WI38 (cell line): ENCODE results near the gene LPAR3.

Experiments used
- H3K4me3 ChIP-seq: 2 replicates; pipeline ENCODE4 v1.5.1; 2011; ENCODE audit warnings: low read depth, mild to moderate bottlenecking, control low read depth, low read length
- TF ChIP-seq, protein P1 (sequence below): IDR thresholded peaks from 2 replicates; pipeline ENCODE4 v1.5.1; 2012; ENCODE audit warnings: low read depth, mild to moderate bottlenecking, control low read depth, low read length

The LPAR3 gene

DNA sequence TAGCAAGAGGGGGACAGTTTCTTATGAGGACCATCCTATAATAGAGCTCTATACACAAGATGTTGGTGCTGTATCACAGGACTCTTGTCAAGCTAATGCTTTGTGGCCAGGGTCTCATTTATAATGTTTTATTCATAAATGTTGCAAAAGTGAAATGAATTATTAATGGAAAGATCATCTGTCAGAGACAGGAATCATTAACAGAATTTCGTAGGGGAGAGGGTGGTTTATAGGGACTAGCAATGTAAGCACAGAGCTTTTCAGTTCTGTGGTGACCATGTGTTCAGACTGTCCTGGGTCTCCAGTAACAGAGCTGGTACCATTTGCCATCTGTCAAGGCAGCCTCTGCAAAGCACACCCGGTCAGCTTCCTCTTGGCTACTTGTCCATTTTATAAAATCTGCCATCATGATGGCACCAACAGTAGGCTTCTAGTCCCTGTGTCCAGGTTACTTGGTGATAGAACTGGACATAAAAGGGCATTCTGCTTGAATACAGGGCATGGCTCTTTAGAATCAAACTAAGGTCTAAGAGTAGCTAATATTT, 36.2 kb downstream of the LPAR3 start:
- no peak overlapping the region for H3K4me3 ChIP-seq
- TF ChIP-seq, protein P1, sequence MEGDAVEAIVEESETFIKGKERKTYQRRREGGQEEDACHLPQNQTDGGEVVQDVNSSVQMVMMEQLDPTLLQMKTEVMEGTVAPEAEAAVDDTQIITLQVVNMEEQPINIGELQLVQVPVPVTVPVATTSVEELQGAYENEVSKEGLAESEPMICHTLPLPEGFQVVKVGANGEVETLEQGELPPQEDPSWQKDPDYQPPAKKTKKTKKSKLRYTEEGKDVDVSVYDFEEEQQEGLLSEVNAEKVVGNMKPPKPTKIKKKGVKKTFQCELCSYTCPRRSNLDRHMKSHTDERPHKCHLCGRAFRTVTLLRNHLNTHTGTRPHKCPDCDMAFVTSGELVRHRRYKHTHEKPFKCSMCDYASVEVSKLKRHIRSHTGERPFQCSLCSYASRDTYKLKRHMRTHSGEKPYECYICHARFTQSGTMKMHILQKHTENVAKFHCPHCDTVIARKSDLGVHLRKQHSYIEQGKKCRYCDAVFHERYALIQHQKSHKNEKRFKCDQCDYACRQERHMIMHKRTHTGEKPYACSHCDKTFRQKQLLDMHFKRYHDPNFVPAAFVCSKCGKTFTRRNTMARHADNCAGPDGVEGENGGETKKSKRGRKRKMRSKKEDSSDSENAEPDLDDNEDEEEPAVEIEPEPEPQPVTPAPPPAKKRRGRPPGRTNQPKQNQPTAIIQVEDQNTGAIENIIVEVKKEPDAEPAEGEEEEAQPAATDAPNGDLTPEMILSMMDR = no peak

DNA sequence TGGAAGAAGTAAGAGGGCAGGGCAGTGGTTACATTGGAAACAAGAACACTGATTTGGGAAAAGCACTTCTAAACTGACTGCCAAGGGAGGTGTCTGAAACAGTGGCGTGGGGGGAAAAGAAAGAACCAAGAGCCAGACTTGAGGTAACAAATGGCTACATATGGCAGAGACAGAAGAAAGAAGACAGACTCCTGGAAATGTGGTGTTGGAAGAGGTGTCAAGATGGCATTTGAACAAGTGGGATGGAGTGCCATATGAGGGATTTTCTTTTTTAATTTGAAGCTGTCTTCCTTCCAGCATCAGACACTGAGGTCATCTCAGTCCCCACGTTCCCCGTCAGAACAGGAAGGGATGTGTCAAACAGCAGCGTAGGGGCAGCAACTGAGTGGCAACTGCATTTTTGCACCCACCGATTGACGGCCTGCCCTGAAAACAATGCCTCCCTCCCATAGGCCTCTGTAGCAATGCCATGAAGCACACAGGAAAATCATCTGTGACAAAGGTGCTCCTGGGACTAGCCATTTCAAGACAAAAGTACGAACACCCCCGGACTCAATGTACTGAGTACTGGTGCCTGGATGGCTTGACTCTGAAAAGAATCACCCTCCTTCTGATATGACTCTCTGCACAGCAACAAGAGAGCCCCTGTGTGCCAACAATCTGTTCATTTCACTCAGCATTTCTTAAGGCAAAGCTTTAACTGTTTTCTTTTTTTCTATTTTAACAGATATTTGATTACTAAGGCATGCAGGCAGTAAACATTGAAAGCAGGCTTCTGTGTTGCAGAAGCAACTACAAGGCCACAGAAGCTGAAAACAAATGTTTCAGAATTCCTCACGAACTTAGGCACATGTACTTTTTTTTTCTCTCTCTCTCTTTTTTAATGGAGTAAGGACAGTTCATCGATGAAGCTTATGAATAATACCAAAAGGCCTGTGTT, 37.0 kb downstream of the LPAR3 start:
- H3K4me3 ChIP-seq = no peak overlapping the region
- TF ChIP-seq, protein P1 = no peak

DNA sequence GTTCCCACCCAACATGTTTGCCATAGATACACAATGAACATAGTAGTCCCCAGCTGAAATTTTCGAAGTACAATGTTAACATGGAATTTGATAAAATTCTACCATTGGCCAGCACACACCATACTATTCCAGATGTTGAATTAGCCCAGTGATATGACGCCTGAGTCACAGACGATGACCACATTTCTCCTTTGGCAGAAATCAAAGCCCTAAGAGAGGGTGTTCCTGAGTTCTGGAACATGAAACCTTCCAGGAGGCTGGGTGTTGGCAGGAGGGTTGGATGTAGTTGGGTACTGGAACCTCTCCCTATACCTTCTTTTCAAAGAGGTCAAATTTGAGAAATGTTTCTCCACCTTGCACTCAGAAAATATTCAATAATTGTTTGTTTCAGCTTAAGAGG, 37.8 kb downstream of the LPAR3 start:
- H3K4me3 ChIP-seq = no peak overlapping the region
- TF ChIP-seq, protein P1 = no peak

DNA sequence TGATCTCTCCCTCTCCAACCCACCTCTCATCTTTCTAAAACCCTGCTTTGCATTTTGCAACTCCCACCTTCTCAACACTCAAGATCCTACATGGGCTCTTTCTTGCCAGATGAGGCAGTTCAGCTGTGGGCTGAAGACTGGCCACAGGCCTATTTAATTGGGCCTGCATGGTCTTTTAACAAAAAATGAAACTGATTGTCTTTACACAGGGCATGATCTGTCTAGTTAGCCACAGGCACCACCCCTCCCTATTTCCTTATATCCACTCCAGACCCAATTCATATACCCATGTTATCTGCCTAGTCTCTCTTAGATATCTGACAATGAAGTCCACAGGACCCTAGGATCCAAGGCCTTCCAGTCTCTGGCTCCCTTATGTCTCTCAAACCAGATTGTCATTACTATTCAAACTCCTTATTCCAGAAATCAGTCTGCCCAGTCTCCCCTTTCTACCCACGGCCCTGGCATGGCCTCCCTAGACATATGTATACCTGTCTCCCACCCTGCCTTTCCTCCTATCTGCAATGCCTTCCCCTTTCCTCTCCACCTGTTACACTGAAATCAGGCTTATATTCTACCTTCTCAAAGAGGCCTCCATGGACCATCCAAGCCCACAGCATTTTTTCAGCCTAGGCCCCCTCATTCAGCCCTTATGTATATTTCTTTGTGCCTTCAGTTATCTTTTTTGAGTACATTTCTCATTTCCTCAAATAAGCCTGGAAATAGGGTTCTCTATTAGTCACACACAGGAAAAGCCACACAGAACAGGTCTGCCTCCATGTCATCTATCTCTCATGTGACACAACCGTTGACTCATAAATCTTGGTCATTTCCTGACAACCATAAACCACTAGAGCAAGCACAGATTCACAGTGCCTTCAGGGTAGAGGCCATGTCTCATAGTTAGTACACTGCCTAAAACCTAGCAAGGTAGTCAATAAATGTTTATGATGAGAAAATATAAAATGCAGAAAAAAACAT, 39.0 kb downstream of the LPAR3 start:
- no peak overlapping the region for H3K4me3 ChIP-seq
- TF ChIP-seq, protein P1 = no peak

DNA sequence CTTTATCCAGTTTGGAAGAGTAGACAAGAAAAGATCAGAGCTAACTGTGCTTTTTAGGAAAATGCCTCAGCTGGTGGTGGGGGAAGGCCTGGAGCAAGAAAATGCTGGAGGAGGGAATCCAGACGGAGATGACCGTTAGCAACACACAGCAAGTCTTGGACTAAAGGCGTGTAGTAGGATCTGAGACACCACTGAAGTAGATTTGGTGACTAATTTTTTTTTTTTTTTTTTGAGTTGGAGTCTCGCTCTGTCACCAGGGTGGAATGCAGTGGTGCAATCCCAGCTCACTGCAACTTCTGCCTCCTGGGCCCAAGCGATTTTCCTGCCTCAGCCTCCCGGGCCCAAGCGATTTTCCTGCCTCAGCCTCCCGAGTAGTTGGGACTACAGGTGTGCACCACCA, 41.2 kb downstream of the LPAR3 start:
- H3K4me3 ChIP-seq = no peak overlapping the region
- TF ChIP-seq, protein P1 = no peak

DNA sequence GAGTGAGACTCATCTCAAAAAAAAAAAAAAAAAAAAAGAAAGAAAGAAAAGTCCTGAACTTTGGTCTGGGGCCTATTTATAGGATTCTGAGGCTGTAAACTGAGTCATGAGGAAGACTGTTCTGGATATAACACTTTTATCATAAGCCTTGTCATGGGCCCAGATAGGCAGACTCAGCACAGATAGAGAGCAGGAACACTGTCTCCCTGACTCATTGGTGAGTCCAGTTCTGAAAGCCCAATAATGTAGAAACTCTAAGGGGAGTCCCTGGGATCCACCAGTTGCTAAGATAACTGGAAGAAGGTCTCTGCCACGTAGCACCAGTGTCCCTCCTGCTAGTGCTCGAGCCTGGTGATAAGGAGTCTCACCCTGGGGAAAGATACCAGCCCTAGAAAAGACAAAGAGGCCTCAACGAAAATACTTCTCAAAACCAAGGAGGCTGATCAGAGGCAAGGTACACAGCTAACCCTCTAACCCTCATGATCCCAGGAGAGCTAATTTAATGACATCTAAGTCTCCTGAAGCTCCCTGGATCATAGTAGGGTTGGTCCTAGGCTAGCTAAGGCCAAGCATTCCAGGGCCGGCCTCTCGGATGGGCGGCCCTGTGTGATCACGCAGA, 43.5 kb downstream of the LPAR3 start:
- TF ChIP-seq, protein P1 = no peak
- no peak overlapping the region for H3K4me3 ChIP-seq
